Hepatocyte (in vitro differentiated cells): Measurements from ENCODE around the gene LRRC8A.

Experiments
- CTCF ChIP-seq: fragments of 200-600 bp; sonication (generic); IDR thresholded peaks from 2 replicates; pipeline ENCODE4 v1.5.1; 2016; ENCODE audit warnings: antibody characterized with exemption, mild to moderate bottlenecking; ENCODE audit not compliant: poor library complexity
- EZH2 ChIP-seq: fragments of 200-600 bp; sonication (generic); IDR thresholded peaks from 2 replicates; pipeline ENCODE4 v1.6.1; 2016; ENCODE audit warnings: antibody characterized with exemption, mild to moderate bottlenecking, borderline replicate concordance
- EZH2phosphoT487 ChIP-seq: fragments of 200-600 bp; sonication (generic); IDR thresholded peaks from one replicate; pipeline ENCODE4 v1.6.1; 2018; ENCODE audit warnings: antibody characterized with exemption, mild to moderate bottlenecking, low read depth, moderate library complexity; ENCODE audit not compliant: unreplicated experiment, severe bottlenecking

GRCh38 chr9:128903871-128904620, 22.1 kb downstream of the LRRC8A start:
- TF ChIP-seq CTCF (no peak), EZH2phosphoT487 (no peak), EZH2 (no peak)
